CD4-positive, alpha-beta T cell treated with Interleukin-6 at 100 ng/mL for 8 hours (primary cell): ENCODE data around the gene SLC6A18.

Source experiments
- DNase-seq: peaks from one replicate; pipeline ENCODE4 v3.0.0-alpha.2; 2020; ENCODE audit warnings: mixed read lengths, low spot score

Gene SLC6A18

GRCh38 chr5:1225081-1225480 lies at the start of gene SLC6A18:
Gene SLC6A18, plus strand, starts transcription at chr5:1225381. Its CDS starts 97 bp downstream, at chr5:1225478.
- DNase-seq, result no peak

- no peak for DNase-seq
These were observed 49.2 kb upstream of the SLC6A18 start for GRCh38 chr5:1175801-1176472.

- DNase-seq, result no peak
These were observed 48.4 kb upstream of the SLC6A18 start for GRCh38 chr5:1176473-1177391.

- no peak for DNase-seq
These were observed 47.2 kb upstream of the SLC6A18 start for GRCh38 chr5:1177826-1178528.

- no peak for DNase-seq
These were observed 46.4 kb upstream of the SLC6A18 start for GRCh38 chr5:1178529-1179382.

- DNase-seq, result no peak
These were observed 45.8 kb upstream of the SLC6A18 start for GRCh38 chr5:1179383-1179715.

- no peak for DNase-seq
These were observed 45.1 kb upstream of the SLC6A18 start for GRCh38 chr5:1180096-1180495.

GRCh38 chr5:1180841-1181271 lies 44.3 kb upstream of the SLC6A18 start:
- DNase-seq, result no peak

GRCh38 chr5:1181451-1182359 lies 43.5 kb upstream of the SLC6A18 start:
- DNase-seq, result no peak

GRCh38 chr5:1182360-1182632 lies 42.9 kb upstream of the SLC6A18 start:
- DNase-seq, result no peak

- DNase-seq, result no peak
These were observed 42.4 kb upstream of the SLC6A18 start for GRCh38 chr5:1182633-1183423.

- DNase-seq, result no peak
These were observed 41.6 kb upstream of the SLC6A18 start for GRCh38 chr5:1183424-1184162.

- DNase-seq, result no peak
These were observed 41.1 kb upstream of the SLC6A18 start for GRCh38 chr5:1184163-1184470.

- DNase-seq, result no peak
These were observed 40.7 kb upstream of the SLC6A18 start for GRCh38 chr5:1184481-1184880.

GRCh38 chr5:1185038-1185627 lies 40.0 kb upstream of the SLC6A18 start:
- DNase-seq, result no peak

GRCh38 chr5:1185629-1186350 lies 39.4 kb upstream of the SLC6A18 start:
- DNase-seq, result no peak

- DNase-seq, result no peak
These were observed 38.6 kb upstream of the SLC6A18 start for GRCh38 chr5:1186351-1187233.
